ENCODE measurements around the gene FAM241B.
A peak's percentile ranks its signal among the peaks of the same experiment; 100 is the strongest.

Gene FAM241B, protein sequence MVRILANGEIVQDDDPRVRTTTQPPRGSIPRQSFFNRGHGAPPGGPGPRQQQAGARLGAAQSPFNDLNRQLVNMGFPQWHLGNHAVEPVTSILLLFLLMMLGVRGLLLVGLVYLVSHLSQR

DNA sequence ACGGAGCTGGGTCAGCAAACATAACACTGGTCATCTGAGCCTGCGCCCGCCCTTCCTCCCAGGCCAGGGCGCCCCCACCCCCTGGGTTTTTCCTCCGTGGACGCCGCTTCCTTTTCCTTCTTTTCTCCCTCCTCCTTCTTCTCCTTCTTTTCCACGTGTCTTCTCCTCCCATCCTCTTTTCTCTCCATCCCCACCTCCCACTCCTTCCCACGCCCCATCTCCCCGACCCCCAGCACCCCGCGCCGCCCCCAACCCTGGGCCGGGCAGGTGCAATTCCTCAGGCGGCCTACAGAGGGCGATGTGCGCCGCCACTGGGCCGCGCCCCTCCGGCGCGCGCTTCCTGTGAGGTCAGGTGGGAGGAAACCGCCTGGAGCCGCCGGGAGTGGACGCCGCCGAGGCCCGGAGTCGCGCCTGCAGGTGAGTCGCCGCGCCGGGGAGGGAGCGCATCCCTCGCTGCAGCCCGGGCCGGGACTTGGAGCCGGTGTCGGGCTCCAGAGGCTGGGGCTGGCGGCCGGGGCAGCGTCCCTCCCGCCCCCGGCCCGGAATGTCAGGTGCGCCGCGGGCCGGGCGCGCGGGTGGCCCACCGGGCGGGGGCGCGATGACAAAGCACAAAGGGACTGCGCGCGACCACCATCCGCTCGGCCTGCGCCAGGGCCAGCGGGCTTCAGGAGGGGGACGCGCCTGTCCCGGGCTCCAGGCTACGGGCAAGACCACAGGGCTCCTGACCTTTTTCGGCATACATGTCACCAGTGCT, at the start of gene FAM241B:
Gene FAM241B, plus strand, starts transcription at position 351 of the 754 bp plus-strand sequence. CDS start 1,497 bp downstream, outside the sequence.
- peak; percentile 71 for DNase-seq

- DNase-seq = no peak
These were observed 49.6 kb upstream of the FAM241B start for GRCh38 chr10:69580435-69580834.

GRCh38 chr10:69583106-69583505, 46.9 kb upstream of the FAM241B start:
- DNase-seq = peak; percentile 39

DNA sequence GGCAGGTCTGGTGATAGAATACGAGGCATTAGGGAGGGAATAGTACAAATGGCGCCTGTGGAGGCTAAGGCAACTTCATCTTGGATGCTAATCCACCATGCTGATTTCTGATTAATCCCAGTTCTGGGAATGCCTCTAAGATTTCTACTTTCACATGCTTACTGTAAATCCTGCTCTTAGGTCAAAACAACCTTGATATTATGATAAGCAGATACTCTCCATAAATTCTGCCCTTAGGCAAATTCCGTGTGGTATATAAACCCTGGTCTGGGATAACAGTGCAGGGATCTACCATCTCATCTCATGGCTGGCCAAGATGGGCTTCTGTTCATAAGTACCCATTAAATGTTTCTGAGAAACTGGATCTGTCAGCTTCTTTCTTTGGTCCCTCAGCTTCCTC, 45.4 kb upstream of the FAM241B start:
- DNase-seq = no peak

GRCh38 chr10:69588358-69588757, 41.7 kb upstream of the FAM241B start:
- DNase-seq = no peak

DNA sequence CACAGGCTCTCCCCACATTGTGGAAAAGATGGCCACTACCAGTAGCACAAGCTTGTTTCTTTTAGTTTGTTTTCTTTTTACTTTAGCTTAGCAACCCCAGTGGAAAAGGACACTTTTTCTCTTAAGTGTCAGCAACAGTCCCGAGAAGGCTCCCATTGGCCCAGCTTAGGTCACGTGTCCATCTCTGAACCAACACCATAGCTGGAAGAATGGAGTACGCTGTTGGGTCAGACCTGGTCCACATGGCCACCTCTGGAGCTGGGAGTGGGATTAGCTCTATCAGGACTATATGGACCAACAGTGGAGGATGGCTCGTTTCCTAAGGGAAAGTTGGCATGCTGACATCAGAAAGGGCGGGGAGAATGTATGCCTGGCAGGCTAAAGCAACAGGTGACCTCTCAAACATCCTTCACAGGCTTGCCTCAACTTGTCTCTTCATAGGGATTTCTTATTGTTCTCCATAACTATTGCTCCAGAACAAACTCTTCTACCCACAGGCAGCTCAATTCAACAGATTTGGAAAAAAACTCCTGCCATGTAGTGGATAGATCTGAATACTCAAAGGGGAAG, 29.2 kb upstream of the FAM241B start:
- DNase-seq = no peak

DNA sequence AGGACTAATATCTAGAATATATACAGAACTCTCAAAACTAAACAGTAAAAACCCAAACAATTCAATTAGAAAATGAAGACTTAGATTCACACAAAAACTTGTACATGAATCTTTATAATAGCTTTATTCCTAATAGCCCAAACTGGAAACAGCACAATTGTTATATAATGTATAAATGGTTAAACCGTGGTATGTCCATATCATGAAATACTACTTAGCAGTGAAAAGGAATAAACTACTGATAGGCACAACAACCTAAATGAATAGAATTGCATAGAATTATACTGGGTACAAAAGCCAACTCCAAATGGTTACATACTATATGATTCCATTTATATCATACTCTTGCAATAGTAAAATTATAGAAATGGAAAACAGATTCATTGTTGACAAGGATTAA, 21.0 kb upstream of the FAM241B start:
- DNase-seq = no peak

DNA sequence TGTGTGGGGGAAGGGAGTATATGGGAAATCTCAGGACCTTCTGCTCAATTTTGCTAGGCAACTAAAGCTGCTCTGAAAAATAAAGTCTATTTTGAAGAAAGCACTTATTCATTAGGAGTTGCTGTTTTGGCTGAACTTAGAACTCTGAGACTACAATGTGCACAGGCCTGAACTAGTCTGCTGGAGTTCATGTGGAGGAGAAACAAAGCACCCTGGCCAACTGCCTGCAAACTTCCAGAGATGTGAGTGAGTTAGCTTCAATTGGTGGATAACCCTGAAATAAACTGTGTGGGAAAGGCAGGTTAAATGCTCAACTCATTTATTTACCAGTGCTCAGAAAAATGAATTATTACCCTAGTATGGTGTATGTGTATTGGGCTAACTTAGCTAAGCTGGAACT, 17.3 kb upstream of the FAM241B start:
- DNase-seq = no peak

DNA sequence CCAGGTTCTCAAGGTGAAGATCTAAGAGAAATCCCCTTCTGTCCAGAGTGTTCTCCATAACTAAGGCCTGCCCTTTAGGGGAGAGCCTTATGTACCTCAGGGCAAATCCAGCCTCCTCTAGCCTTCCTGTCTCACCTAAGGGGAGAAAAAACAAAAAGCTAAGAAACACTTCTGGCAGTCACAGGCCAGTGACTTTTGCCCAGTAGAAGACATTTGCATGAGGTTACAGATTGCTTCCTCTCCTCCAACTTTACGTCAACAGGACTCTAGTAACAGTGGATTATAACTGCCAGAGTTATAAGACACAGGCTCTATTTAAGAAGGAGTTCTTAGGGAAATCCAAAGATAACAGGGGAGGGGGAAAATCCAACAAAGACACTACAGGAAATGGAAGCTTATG, 15.9 kb upstream of the FAM241B start:
- no peak for DNase-seq

DNA sequence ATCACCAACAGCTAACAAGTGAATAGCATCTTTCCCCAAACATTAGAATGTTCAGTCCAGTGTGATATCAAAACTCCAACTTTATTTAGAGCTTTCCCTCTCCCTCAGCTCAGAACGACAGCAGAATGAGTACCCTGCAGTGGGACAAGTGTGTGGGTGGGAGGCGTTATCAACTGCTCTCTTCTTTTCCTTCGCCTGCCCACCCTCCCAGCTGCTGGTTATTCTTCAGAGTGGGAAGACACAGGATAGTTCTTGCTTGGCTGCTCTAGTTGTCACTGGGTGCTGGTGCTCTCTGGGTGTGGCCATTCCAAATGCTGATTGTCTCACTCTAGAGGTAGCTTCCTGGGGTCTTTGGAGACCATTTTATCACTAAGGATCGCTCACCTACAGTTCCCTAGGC, 13.7 kb upstream of the FAM241B start:
- no peak for DNase-seq

GRCh38 chr10:69618746-69619145, 11.3 kb upstream of the FAM241B start:
- DNase-seq = no peak

GRCh38 chr10:69619626-69620025, 10.4 kb upstream of the FAM241B start:
- no peak for DNase-seq

- DNase-seq = no peak
These were observed 9.4 kb upstream of the FAM241B start for GRCh38 chr10:69620625-69621024.

DNA sequence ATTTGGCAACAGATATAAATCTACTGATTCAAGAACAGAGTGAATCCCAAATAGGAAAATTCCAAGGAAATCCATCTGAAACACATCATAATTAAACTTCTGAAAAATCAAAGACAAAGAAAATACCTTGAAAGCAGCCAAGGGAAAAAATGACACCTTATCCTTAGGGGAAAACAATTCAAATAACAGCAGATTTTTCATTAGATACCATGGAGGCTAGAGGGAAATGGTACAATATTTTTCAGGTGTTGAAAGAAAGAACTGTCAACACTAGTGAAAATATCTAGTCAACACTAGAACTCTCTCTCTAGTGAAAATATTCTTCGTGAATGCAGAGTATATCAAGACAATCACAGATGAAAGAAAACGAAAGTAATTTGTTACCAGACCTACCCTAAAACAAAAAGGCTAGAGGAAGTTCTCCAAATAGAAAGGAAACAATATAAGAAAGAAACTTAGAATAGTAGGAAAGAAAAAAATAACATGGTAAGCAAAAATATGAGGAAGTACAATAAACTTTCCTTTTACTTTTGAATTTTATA, 5.7 kb upstream of the FAM241B start:
- no peak for DNase-seq

GRCh38 chr10:69626826-69627225, 3.2 kb upstream of the FAM241B start:
- DNase-seq = no peak

GRCh38 chr10:69628891-69629290, 1.2 kb upstream of the FAM241B start:
- no peak for DNase-seq

GRCh38 chr10:69629519-69629896, 539 bp upstream of the FAM241B start:
- no peak for DNase-seq

DNA sequence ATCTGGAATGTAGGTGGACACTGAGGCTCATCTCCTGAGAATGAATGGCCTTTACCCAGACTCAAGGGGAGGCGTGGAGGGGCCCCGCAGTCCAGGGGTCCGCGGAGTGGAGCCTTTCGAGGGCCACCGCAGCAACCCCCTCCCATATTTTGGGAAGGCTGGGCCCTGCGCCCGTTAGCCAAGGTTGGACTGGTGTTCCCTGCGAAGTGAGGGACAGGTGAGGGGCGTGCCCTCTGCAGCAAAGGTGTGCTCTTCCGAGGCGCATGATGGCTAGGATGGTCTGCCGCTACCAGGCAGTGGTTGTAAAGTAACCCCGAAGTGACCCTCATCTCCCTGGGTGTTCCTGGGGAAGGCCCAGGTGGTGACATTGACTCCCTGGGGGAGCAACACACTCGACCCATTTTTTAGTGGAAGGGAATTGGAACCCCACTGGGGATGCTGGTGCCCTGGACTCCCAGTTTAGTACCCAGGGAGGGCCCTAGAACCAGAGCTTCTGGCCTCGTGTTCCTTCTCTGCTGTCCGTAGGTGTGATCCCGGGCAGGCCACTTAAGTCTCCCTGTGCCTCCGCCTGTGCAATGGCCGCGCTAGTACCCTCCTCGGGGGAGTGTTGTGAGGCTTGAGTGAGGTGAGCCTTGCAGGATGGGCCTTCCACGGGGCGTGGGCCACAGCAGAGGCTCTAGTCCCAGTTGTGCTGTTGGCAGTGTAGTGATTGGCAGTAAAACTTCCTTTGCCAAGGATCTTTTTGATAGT, 779 bp downstream of the FAM241B start:
- no peak for DNase-seq

GRCh38 chr10:69631566-69631965, 1.5 kb downstream of the FAM241B start:
- no peak for DNase-seq

DNA sequence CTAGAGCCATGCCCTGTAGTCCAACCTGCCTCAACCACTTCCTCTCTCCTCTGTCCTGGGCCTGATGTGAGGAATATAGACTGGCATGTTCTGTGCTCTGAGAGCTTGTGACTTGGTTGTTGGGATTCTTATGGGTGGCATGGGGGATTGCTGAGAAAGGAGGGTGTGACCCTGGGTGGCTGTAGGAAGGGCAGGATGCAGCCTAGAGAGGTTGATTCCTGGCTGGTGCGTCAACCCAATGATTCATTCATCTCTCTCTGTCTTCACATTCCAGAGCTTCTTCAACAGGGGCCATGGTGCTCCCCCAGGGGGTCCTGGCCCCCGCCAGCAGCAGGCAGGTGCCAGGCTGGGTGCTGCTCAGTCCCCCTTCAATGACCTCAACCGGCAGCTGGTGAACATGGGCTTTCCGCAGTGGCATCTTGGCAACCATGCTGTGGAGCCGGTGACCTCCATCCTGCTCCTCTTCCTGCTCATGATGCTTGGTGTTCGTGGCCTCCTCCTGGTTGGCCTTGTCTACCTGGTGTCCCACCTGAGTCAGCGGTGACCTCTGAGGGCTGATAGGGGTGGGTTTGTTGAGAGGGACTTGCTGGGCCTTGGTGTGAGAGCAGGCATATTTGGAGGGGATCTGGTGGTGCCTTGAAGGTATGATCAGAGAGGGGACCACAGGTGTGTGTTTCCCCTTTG, 2.6 kb downstream of the FAM241B start:
- no peak for DNase-seq

DNA sequence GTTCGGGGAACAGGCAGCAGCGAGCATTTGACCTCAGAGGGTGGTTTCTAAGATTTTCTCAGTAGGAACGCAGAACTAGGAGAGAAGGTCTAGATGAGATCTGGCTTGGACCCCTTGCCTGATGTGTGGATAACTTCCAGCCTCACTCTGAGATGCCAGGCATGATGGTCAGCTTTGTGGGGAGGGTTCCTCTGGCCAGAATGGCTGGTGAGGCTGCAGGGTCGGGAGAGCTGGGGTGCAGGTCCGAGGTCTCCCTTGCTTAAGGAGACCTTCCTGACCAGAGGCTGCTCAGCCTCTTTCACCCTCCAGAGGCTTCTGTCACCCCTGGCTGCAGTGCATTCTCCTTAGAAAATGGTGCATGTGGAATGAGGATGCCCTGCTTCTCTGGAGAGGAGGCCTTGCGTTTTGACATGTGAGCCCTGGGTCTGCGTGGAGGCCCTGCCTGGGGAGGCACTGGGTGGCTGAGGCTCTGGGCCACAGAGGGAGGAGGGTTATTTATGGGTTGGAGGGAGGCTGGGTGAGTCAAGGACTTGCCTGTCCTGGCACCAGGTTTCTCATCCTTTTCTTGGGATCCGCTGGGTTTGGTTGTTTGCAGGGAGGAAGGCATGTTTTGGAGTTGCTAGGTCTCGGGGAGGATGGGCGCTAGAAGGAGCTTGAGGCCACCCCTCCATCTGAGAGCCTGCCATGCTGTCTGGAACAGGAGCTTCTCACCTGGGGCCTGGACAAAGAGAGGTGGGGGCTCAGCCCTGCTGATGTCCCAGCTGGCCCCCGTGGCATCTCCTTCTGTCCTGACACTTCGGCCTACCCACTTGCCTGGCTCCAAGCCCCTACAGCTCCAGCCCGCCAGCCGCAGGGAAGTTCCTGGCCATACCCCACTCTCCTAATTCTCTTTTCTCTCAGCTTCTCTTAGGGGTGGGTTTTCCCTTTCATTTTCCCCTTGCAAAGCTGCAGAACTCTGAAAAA, 3.9 kb downstream of the FAM241B start:
- DNase-seq = no peak
